IMR-90 (cell line): ENCODE results near the gene GCN1. TPM values are rescaled to one million over a fixed set of nuclear protein-coding genes. Genes with fewer than 3 reads are reported as not detected.
"Not testable (repeated sequence)": the region's sequence is repeated elsewhere in the genome, so short reads cannot be mapped to it uniquely, and the experiment has no call there.

Source experiments
- ATAC-seq: fragments of 200-7000 bp; cut with Tn5 transposase; 2 replicates; pipeline ENCODE4 v1.9.1; 2020; ENCODE audit warnings: low read depth, mild to moderate bottlenecking, moderate library complexity
- BruUV-seq: library from RNA; stranded (reverse); fragments of 400-500 nt; replicated peaks from 2 replicates; lab custom pipeline; 2021; lab: Mats Ljungman, UMichigan
- CTCF ChIA-PET: fragments of 300-600 bp; formaldehyde crosslinking; extraction: SDS; loops from one replicate; lab custom pipeline; 2021; ENCODE audit warnings: antibody characterized with exemption; lab: Yijun Ruan, JAX
- POLR2A ChIA-PET: fragments of 300-600 bp; sonication (Branson Sonifier 250); formaldehyde crosslinking; loops from one replicate; lab custom pipeline; 2022; ENCODE audit warnings: antibody characterized with exemption; ENCODE audit not compliant: unreplicated experiment; lab: Charles Lee
- DNase-seq: peaks from one replicate; pipeline ENCODE4 v3.0.0; 2013
- H2AFZ ChIP-seq: replicated peaks from 2 replicates; pipeline ENCODE3; 2013; ENCODE audit warnings: low read length, mild to moderate bottlenecking; ENCODE audit not compliant: poor library complexity
- H2AK5ac ChIP-seq: 2 replicates; pipeline ENCODE4 v1.6.1; 2013; ENCODE audit warnings: low read depth, low read length, inconsistent platforms
- H2AK9ac ChIP-seq: replicated peaks from 2 replicates; pipeline ENCODE3; 2013; ENCODE audit warnings: mild to moderate bottlenecking, low read depth, low read length, moderate library complexity; ENCODE audit not compliant: poor library complexity
- H2BK120ac ChIP-seq: 2 replicates; pipeline ENCODE4 v1.6.1; 2013; ENCODE audit warnings: low read depth, low read length, inconsistent platforms
- H2BK15ac ChIP-seq: 3 replicates; pipeline ENCODE4 v1.6.1; 2013; ENCODE audit warnings: low read depth, low read length, inconsistent platforms
- H2BK20ac ChIP-seq: 2 replicates; pipeline ENCODE4 v1.6.1; 2013; ENCODE audit warnings: low read depth, mild to moderate bottlenecking, inconsistent platforms, low read length, moderate library complexity
- H2BK5ac ChIP-seq: 2 replicates; pipeline ENCODE4 v1.6.1; 2013; ENCODE audit warnings: mild to moderate bottlenecking, low read depth, low read length, inconsistent platforms; ENCODE audit not compliant: poor library complexity, severe bottlenecking
- H3K14ac ChIP-seq: replicated peaks from 2 replicates; pipeline ENCODE4 v1.6.1; 2013; ENCODE audit warnings: low read depth, low read length, inconsistent platforms
- H3K18ac ChIP-seq: 2 replicates; pipeline ENCODE4 v1.6.1; 2013; ENCODE audit warnings: low read depth, low read length, control low read depth
- H3K23ac ChIP-seq: 2 replicates; pipeline ENCODE4 v1.6.1; 2013; ENCODE audit warnings: low read depth, low read length, inconsistent platforms
- H3K27ac ChIP-seq: 2 replicates; pipeline ENCODE4 v1.5.1; 2013; ENCODE audit warnings: mild to moderate bottlenecking, control low read depth, low read length; ENCODE audit not compliant: insufficient read depth
- H3K27me3 ChIP-seq: 2 replicates; pipeline ENCODE4 v1.6.1; 2013; ENCODE audit warnings: low read length; ENCODE audit not compliant: control insufficient read depth, insufficient read depth
- H3K36me3 ChIP-seq: 2 replicates; pipeline ENCODE4 v1.6.1; 2013; ENCODE audit warnings: low read length, mixed read lengths; ENCODE audit not compliant: control insufficient read depth, insufficient read depth
- H3K4ac ChIP-seq: 2 replicates; pipeline ENCODE4 v1.6.1; 2013; ENCODE audit warnings: low read depth, low read length, inconsistent platforms
- H3K4me1 ChIP-seq: 2 replicates; pipeline ENCODE4 v1.6.1; 2013; ENCODE audit warnings: low read length, mixed read lengths; ENCODE audit not compliant: control insufficient read depth, insufficient read depth
- H3K4me2 ChIP-seq: 2 replicates; pipeline ENCODE4 v1.6.1; 2013; ENCODE audit warnings: low read depth, mild to moderate bottlenecking, control low read depth, low read length, moderate library complexity
- H3K4me3 ChIP-seq: 2 replicates; pipeline ENCODE4 v1.5.1; 2013; ENCODE audit warnings: low read depth, mild to moderate bottlenecking, control low read depth, low read length, moderate library complexity; ENCODE audit not compliant: insufficient read depth
- H3K56ac ChIP-seq: 2 replicates; pipeline ENCODE4 v1.6.1; 2013; ENCODE audit warnings: low read length, inconsistent platforms; ENCODE audit not compliant: insufficient read depth; ENCODE audit errors: extremely low read depth
- H3K79me1 ChIP-seq, 2 experiments: 2 replicates each; pipeline ENCODE4 v1.6.1; 2013; ENCODE audit warnings: low read length in 2 of 2, inconsistent platforms in 1 of 2, low read depth in 1 of 2
- H3K9ac ChIP-seq: 2 replicates; pipeline ENCODE4 v1.6.1; 2013; ENCODE audit warnings: low read depth, low read length, control low read depth
- H3K9me1 ChIP-seq: 2 replicates; pipeline ENCODE4 v1.6.1; 2013; ENCODE audit warnings: low read length, inconsistent platforms; ENCODE audit not compliant: insufficient read depth
- H3K9me3 ChIP-seq: 2 replicates; pipeline ENCODE4 v1.6.1; 2013; ENCODE audit warnings: low read length; ENCODE audit not compliant: control insufficient read depth, insufficient read depth
- H4K20me1 ChIP-seq: 2 replicates; pipeline ENCODE4 v1.6.1; 2013; ENCODE audit warnings: low read length, inconsistent platforms; ENCODE audit not compliant: insufficient read depth
- H4K5ac ChIP-seq: 2 replicates; pipeline ENCODE4 v1.6.1; 2013; ENCODE audit warnings: mild to moderate bottlenecking, low read depth, low read length, control low read depth
- H4K8ac ChIP-seq, 2 experiments: 2 replicates each; pipeline ENCODE4 v1.6.1; 2013; ENCODE audit warnings: low read depth in 2 of 2, low read length in 2 of 2, control low read depth in 1 of 2, inconsistent platforms in 1 of 2
- H4K91ac ChIP-seq: 2 replicates; pipeline ENCODE4 v1.6.1; 2013; ENCODE audit warnings: low read depth, low read length, inconsistent platforms; ENCODE audit not compliant: insufficient read depth
- WGBS, 2 experiments: methylation state at CpG; one replicate each; pipeline versions ENCODE4 v1.1.5 to v1.1.7; 2013; ENCODE audit warnings: missing lambda C conversion rate in 2 of 2; ENCODE audit not compliant: insufficient read length in 1 of 2; ENCODE audit errors: extremely low coverage in 2 of 2; 5-methylcytosine and 5-hydroxymethylcytosine counted together
- dilution Hi-C: fragments of 300-500 bp; cut with HindIII; formaldehyde crosslinking; loops from one replicate; pipeline ENCODE4 v1.14.3; 2018; ENCODE audit warnings: low sequenced_read_pairs; ENCODE audit not compliant: unreplicated experiment
- in situ Hi-C: fragments of 300-500 bp; cut with MboI; formaldehyde crosslinking; loops from 3 replicates; pipeline ENCODE4 v1.14.3; 2019; ENCODE audit warnings: low sequenced_read_pairs, inconsistent platforms, mixed read lengths
- intact Hi-C: fragments of 100-400 bp; cut with micrococcal nuclease; formaldehyde crosslinking; loops from 2 replicates; pipeline ENCODE4 v1.10.0; 2022
- polyA plus RNA-seq, 3 experiments: library from polyadenylated mRNA; depleted of rRNA; stranded (reverse); fragments of >200 nt; gene quantifications; 2 replicates each; pipeline ENCODE4 v1.2.3, GENCODE V29; 2012; ENCODE audit warnings: low replicate concordance in 1 of 3
- total RNA-seq: library from RNA; depleted of rRNA; stranded (reverse); fragments of >200 nt; gene quantifications from 2 replicates; pipeline ENCODE4 v1.2.3, GENCODE V29; 2012

The GCN1 gene
- total and polyA plus RNA-seq, 2 of the 4 experiments (the other 2 are of a cell fraction), result 57.8 to 77.6 TPM

DNA sequence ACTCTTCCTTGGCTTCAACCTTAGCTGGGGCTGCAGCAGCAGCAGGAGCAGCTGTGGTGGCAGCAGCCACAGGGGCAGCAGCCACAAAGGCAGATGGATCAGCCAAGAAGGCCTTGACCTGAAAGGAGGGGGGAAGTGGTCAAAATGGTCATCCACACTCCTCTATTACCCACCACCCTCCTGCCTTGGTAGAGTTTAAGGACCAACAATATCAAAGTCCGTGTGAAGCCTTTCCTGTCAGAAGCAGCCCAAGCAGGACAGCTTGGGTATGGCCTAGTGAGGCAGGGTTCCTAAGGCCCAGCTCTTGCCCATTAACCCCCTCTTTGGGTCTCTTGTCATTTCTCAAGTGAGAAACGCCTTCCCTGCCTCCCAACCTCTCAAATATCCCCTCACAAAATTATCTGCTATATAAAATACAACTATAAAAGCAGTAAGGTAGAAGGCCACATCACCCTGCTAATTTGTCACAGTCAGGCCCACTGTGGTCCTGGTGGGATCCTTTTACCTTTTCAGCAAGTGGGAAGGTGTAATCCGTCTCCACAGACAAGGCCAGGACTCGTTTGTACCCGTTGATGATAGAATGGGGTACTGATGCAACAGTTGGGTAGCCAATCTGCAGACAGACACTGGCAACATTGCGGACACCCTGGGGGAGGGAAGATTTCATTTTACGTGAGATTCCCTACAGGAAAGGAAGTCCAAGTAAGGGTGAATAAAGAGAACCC lies 2.5 kb upstream of the GCN1 start:
- H3K4me1 ChIP-seq, result peaks cover 10% of the 10 kb centered on the region
- H3K56ac ChIP-seq, H2BK20ac ChIP-seq, H3K4me3 ChIP-seq, H3K18ac ChIP-seq, H4K91ac ChIP-seq, H2AK5ac ChIP-seq, dilution Hi-C loops, intact Hi-C loops, in situ Hi-C loops, H3K9me3 ChIP-seq, H4K5ac ChIP-seq, H3K9ac ChIP-seq, ATAC-seq, H3K9me1 ChIP-seq, BruUV-seq, H2BK15ac ChIP-seq, H3K27me3 ChIP-seq, DNase-seq, H3K4me2 ChIP-seq, H3K27ac ChIP-seq, H3K4ac ChIP-seq, H2AFZ ChIP-seq, H2BK5ac ChIP-seq, H4K8ac ChIP-seq, H2BK120ac ChIP-seq, H3K14ac ChIP-seq: not testable (repeated sequence)
- ChIA-PET CTCF (interaction anchor here (1.0 kb wide), 1 partner anchor 31 kb away, joined by 3 read pairs; no protein-coding TSS in a partner anchor), POLR2A (interaction anchor here (1.4 kb wide), 1 partner anchor 94 kb away, joined by 12 read pairs; no protein-coding TSS in a partner anchor)
- WGBS, 2 experiments, result no CpG with 5 or more reads among the region's 7 CpGs
- peaks cover 3 to 53% of the 10 kb centered on the region in 2 experiments for H3K79me1 ChIP-seq
- H2AK9ac ChIP-seq, result peak overlapping the region; percentile 26
- H4K20me1 ChIP-seq, result peaks cover 42% of the 10 kb centered on the region
- peaks cover 38% of the 10 kb centered on the region for H3K36me3 ChIP-seq
- H3K23ac ChIP-seq, result peak overlapping the region; percentile 20; the same call in 1 of the 2 replicates
